A673 (cell line): Measurements from ENCODE around the gene SLITRK4. TPM values are rescaled to one million over a fixed set of nuclear protein-coding genes. Genes with fewer than 3 reads are reported as not detected.
A peak's percentile ranks its signal among the peaks of the same experiment; 100 is the strongest.

Source experiments
- BruUV-seq: library from RNA; stranded (reverse); fragments of 400-500 nt; replicated peaks from 2 replicates; lab custom pipeline; 2021; lab: Mats Ljungman, UMichigan
- CTCF ChIA-PET: fragments of 300-600 bp; sonication (Branson Sonifier 250); formaldehyde crosslinking; loops from one replicate; lab custom pipeline; 2022; ENCODE audit warnings: antibody characterized with exemption; lab: Charles Lee
- POLR2A ChIA-PET: fragments of 300-600 bp; sonication (Branson Sonifier 250); formaldehyde crosslinking; loops from one replicate; lab custom pipeline; 2022; ENCODE audit warnings: antibody characterized with exemption; ENCODE audit not compliant: low non-redundant PET; lab: Charles Lee
- DNase-seq: peaks from one replicate; pipeline ENCODE4 v3.0.0-alpha.2; 2015; ENCODE audit warnings: low spot score
- H3K27ac ChIP-seq: fragments of 200-600 bp; sonication (generic); 2 replicates; pipeline ENCODE4 v1.5.1; 2016; ENCODE audit warnings: mixed run types, low read depth, mild to moderate bottlenecking, mixed read lengths, antibody characterized with exemption, low read length; ENCODE audit not compliant: poor library complexity, severe bottlenecking
- H3K27me3 ChIP-seq: fragments of 200-600 bp; sonication (generic); replicated peaks from 2 replicates; pipeline ENCODE4 v1.6.1; 2017; ENCODE audit warnings: mixed run types, low read depth, mild to moderate bottlenecking, mixed read lengths, antibody characterized with exemption, low read length; ENCODE audit not compliant: insufficient read depth, poor library complexity
- H3K36me3 ChIP-seq: fragments of 200-600 bp; sonication (generic); 2 replicates; pipeline ENCODE4 v1.6.1; 2016; ENCODE audit warnings: mixed run types, mild to moderate bottlenecking, mixed read lengths, antibody characterized with exemption, low read length; ENCODE audit not compliant: insufficient read depth, poor library complexity, severe bottlenecking
- H3K4me1 ChIP-seq: fragments of 200-600 bp; sonication (generic); 2 replicates; pipeline ENCODE4 v1.6.1; 2017; ENCODE audit warnings: mixed run types, mild to moderate bottlenecking, mixed read lengths, antibody characterized with exemption, low read length; ENCODE audit not compliant: insufficient read depth, poor library complexity, severe bottlenecking
- H3K4me3 ChIP-seq: fragments of 200-600 bp; sonication (generic); 2 replicates; pipeline ENCODE4 v1.5.1; 2016; ENCODE audit warnings: low read depth, mixed run types, mild to moderate bottlenecking, mixed read lengths, low read length; ENCODE audit not compliant: poor library complexity, severe bottlenecking
- H3K9me3 ChIP-seq: fragments of 200-600 bp; sonication (generic); 2 replicates; pipeline ENCODE4 v1.6.1; 2016; ENCODE audit warnings: mixed run types, low read depth, mild to moderate bottlenecking, mixed read lengths, antibody characterized with exemption, low read length; ENCODE audit not compliant: poor library complexity, severe bottlenecking
- CTCF ChIP-seq: fragments of 300-800, 200-600 bp; sonication (generic); conservative IDR thresholded peaks from 2 replicates; pipeline ENCODE4 v1.5.1; 2017; ENCODE audit warnings: low read depth, mild to moderate bottlenecking, antibody characterized with exemption, low read length, moderate library complexity, mixed read lengths
- EZH2 ChIP-seq: fragments of 200-600 bp; sonication (generic); IDR thresholded peaks from 2 replicates; pipeline ENCODE4 v1.6.1; 2017; ENCODE audit warnings: borderline replicate concordance, low read depth, mild to moderate bottlenecking, mixed read lengths, antibody characterized with exemption, low read length; ENCODE audit not compliant: poor library complexity, severe bottlenecking
- intact Hi-C: fragments of 100-400 bp; cut with micrococcal nuclease; formaldehyde crosslinking; loops from one replicate; pipeline ENCODE4 v1.10.0; 2022; ENCODE audit not compliant: unreplicated experiment
- total RNA-seq: library from RNA; stranded (reverse); gene quantifications from 2 replicates; pipeline ENCODE4 v1.2.3, GENCODE V29; 2021

The SLITRK4 gene
- total RNA-seq, 1 experiment from 2014 or later: not detected

GRCh38 chrX:143669395-143669794 lies 33.5 kb upstream of the SLITRK4 start:
- intact Hi-C loops: loop anchor here (5.0 kb wide), 1 partner anchor 1523 kb away; no protein-coding TSS in a partner anchor
- Histone ChIP-seq H3K4me1 (no peaks in the 10 kb centered on the region), H3K4me3 (no peak overlapping the region), H3K27me3 (peaks cover 3% of the 10 kb centered on the region), H3K9me3 (no peaks in the 10 kb centered on the region), H3K27ac (no peak overlapping the region), H3K36me3 (no peaks in the 10 kb centered on the region)
- no TSS peak for BruUV-seq
- POLR2A ChIA-PET: no interaction called here
- TF ChIP-seq CTCF: peak; percentile 36; the same call in 1 of the 2 replicates
- TF ChIP-seq EZH2: no peak
- peak; percentile 13 for DNase-seq
- CTCF ChIA-PET: interaction anchor here (0.6 kb wide), 1 partner anchor 1475 kb away, joined by 3 read pairs; no protein-coding TSS in a partner anchor

- H3K27ac ChIP-seq: no peak overlapping the region
- CTCF ChIA-PET: no interaction called here
- no peaks in the 10 kb centered on the region for H3K36me3 ChIP-seq
- TF ChIP-seq EZH2 (no peak), CTCF (peak; percentile 67)
- DNase-seq: peak; percentile 14
- intact Hi-C loops: no loop called here
- no peaks in the 10 kb centered on the region for H3K9me3 ChIP-seq
- no TSS peak for BruUV-seq
- peaks cover 3% of the 10 kb centered on the region for H3K27me3 ChIP-seq
- H3K4me3 ChIP-seq: no peak overlapping the region
- POLR2A ChIA-PET: no interaction called here
- no peaks in the 10 kb centered on the region for H3K4me1 ChIP-seq
Measured at GRCh38 chrX:143664302-143664701, 28.4 kb upstream of the SLITRK4 start.

GRCh38 chrX:143663755-143664154 lies 27.9 kb upstream of the SLITRK4 start:
- no TSS peak for BruUV-seq
- intact Hi-C loops: no loop called here
- no peaks in the 10 kb centered on the region for H3K36me3 ChIP-seq
- ChIA-PET POLR2A (no interaction called here), CTCF (no interaction called here)
- H3K4me1 ChIP-seq: no peaks in the 10 kb centered on the region
- H3K27me3 ChIP-seq: peaks cover 3% of the 10 kb centered on the region
- H3K4me3 ChIP-seq: no peak overlapping the region
- no peaks in the 10 kb centered on the region for H3K9me3 ChIP-seq
- no peak overlapping the region for H3K27ac ChIP-seq
- DNase-seq: no peak
- TF ChIP-seq EZH2 (no peak), CTCF (no peak)
